Activated CD4-positive, CD25-positive, alpha-beta regulatory T cell (primary cell): ENCODE data around the gene COMTD1.
"Not testable (repeated sequence)": the region's sequence is repeated elsewhere in the genome, so short reads cannot be mapped to it uniquely, and the experiment has no call there.

ENCODE experiments used
- DNase-seq, 4 experiments: peaks; one replicate each; lab custom pipeline; 2025; lab: John Stamatoyannopoulos, UW

Gene COMTD1

DNA sequence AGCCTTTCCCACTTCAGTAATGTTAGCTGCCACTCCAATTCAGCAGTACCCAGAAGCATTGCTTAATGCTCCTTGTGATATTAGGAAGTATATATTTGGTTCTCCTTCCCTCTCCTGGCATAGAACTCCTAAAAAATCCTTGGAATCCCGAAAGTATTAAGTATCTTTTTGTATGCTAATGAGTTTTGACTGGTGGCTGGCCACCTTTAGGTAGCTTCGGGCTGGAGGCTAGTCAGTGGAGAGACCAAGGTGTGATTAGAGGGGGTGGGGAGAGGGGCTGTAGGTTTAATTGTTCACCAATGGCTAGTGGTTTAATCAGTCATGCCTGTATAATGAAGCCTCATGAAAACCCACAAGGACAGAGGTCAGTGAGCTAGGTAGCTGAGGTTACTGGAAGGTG lies 12.2 kb downstream of the COMTD1 start:
- no peak for DNase-seq

DNA sequence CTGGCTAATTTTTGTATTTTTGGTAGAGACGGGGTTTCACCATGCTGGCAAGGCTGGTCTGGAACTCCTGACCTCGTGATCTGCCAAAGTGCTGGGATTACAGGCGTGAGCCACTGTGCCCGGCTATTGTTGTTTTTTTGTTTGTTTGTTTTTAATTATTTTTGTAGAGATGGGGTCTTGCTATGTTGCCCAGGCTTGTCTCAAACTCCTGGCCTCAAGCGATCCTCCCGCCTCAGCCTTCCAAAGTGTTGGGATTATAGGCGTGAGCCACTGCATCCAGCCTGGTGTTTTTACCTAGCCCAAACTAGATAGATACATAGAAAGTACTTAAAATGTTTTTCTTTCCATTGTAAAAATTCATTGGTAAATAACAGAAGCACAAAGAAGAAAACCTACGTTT lies 14.3 kb downstream of the COMTD1 start:
- not testable (repeated sequence) for DNase-seq

DNA sequence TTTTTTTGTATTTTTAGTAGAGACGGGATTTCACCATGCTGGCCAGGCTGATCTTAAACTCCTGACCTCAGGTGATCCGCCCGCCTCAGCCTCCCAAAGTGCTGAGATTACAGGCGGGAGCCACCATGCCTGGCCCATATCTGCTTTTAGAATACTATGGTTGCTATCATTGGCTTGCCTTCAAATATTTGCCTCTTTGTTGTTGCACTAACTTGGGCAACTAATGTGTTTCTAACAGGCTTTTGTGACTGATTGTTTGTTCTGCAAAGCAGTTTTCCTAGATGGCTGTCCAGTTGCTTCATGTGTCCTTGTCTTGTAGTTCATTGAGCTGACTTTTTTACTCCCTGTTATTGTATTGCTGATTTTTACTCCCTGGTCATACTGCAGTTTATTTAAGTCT lies 15.5 kb downstream of the COMTD1 start:
- DNase-seq = no peak

DNA sequence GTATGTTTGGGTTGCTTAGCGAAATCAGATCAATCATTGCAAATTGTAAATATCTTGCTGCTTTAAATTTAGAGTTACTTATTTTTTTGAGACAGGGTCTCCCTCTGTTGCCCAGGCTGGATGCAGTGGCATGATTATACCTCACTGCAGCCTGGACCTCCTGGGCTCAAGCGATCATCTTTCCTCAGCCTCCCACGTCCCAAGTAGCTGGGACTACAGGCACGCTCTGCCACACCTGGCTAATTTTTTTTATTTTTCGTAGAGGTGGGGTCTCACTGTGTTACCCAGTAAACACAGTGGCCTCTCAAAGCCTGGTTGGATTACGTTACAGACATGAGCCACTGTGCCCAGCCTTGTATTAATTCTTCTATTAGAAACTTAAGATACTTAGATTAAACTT lies 23.4 kb downstream of the COMTD1 start:
- DNase-seq = no peak

DNA sequence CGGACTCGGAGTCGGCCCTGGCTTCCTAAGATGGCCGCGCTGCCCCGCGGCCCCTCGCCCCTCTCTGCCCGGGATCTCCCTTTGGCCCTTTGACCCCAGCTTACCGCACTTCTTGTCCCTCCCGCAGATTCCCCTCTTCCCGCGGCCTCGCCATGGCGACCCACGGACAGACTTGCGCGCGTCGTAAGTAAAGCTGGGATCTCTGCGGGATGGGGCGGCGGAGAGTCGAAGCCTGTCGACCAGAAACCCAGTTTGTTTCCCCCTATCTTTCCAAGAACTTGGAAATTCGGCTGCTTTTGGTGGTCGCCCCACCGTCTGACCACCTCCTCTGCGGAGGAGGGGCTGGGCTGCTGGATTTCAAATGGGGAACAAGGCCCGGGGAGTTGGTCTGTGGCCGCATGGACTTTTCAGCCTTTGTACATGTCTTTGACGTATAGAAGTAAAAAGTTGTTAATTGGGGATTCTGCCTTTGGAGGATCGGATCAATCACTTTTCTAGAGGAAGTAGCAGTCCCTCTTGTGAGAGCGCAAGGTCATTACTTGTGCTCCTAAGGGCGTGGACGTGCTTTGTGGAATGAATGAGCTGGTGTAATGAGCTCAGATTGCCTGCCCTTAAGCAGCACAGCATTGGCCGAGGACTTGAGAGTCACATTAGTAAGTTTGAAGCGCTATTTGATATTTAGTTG lies 24.6 kb downstream of the COMTD1 start:
- peak in 1 of 4 experiments; percentile 11 for DNase-seq

GRCh38 chr10:75210282-75211006 lies 25.3 kb downstream of the COMTD1 start, which contains the start of gene VDAC2:
TSS of gene VDAC2 (plus strand) at chr10:75210796. CDS start at chr10:75211159, 363 bp downstream.
- peak; percentile 89 to 94 (median 90) for DNase-seq

DNA sequence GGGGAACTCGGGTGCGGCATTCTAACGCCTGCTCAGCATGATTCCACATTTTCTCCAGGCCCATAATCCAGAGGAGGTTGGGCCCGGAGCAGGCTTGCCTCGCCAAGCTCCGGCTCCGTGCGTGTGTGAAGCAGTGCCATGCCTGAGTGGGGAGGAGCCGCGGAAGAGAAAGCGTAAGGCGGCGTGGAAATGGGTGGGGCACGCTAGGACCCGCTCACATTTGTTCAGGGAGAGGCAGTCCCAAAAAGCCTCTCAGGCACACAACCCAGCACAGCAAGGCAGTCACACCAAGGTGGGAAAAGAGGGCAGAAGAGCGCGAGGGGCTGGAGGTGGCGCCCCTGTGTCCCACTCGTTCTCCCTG lies 25.9 kb downstream of the COMTD1 start:
- peak; percentile 53 to 60 (median 57) for DNase-seq

DNA sequence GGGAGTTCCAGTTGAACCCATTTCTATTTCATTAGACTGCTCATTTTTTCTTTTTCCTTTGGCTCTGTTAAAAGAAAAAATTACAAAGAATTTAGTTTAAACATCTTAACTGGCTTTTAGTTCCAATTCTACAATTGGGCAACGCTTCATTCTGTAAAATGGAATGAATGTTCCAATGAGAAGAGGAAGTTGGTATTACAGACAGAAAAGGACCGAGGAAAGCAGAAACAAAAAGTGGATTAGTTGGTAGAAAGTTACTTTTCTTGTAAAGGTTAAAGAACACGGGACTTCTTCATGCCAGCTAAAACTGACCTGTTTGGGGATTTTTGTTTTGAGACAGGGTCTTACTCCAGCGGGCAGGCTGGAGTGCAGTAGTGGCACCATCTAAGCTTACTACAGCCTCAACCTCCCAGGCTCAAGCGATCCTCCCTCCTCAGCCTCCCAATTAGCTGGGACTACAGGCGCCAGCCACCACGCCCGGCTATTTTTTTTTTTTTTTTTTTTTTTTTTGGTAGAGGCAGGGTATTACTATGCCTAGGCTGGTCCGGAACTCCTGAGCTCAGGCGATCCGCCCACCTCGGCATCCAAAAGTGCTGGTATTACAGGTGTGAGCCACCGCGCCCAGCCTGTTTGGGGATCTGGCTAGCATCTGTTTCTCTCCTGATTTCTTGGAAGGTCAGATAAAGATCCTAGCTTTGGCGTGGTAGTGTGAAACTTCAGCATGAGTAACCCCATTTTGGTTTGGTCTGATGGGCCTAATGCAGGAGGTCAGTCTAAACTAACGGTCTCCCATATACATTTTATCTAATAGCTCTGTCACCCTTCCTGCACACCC lies 26.5 kb downstream of the COMTD1 start:
- DNase-seq = no peak

- no peak for DNase-seq
Observed at GRCh38 chr10:75208181-75208580, 27.6 kb downstream of the COMTD1 start.

DNA sequence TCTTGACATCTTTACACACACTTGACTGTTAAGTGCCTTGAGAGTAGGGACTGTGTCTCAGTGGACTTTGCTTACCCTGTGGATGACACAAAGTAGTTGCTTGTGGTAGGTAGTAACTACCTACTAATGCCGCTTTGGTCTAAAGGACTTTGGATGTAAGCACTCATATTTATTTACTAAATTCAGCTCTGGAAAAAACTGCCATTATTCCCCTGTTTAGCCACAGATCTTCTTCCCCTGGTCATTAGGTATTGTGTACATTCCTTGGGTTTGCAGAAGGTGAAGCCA lies 28.0 kb downstream of the COMTD1 start:
- no peak for DNase-seq

- DNase-seq = no peak
Observed at GRCh38 chr10:75207079-75207856, 28.5 kb downstream of the COMTD1 start.

- not testable (repeated sequence) for DNase-seq
Observed at GRCh38 chr10:75206638-75207037, 29.1 kb downstream of the COMTD1 start.

DNA sequence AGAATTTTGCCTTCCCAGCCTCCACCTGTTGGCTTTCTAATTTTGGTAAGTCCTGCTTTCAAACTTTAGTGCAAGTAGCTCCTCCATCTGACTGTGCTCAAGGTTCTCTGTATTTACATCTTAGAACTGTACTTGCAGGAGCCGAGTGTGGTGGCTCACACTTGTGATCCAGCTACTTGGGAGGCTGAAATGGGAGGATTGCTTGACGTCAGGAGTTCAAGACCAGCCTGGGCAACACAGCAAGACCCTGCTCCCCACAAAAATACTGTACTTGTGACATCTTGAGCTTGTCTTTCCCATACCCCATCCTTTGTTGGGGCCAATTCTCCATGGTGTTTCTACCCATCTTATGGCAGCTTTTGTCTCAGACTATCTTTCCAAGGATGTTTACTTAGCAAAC lies 29.8 kb downstream of the COMTD1 start:
- DNase-seq = no peak

GRCh38 chr10:75203724-75204123 lies 32.0 kb downstream of the COMTD1 start:
- no peak for DNase-seq

GRCh38 chr10:75203046-75203620 lies 32.6 kb downstream of the COMTD1 start:
- not testable (repeated sequence) for DNase-seq

DNA sequence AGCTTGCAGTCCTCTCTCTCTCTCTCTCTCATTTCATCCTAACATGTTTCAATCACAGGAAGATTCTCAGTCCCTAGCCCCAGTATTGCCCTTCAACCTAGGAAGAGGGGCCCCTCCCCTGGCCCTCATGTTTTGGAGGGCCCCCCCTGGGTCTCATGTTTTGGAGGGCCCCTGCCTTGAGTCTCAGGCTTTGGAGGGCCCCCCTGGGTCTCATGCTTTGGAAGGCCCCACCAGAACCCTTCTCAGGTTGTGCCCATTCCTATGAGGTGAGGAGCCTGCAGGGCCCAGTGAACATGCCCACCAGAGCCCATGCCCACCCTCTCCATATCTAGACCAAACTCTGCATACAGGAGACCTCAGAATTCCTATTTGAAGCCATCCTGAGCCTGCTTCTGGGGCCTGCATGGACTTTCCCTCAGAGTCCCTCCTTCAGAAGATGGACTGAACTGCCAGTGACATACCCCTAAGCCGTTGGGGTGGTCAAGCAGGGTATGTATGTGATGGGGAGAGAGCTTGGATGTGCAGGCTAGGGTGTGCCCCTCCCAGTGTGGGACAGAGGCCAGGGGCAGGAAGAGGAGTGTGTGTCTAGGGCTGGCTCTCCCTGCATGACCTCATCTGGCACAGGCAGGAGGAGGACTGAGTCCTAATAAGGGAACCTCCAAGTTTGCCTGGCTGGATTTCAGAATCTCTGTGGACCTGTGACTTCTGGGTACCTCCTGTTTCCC lies 33.3 kb downstream of the COMTD1 start:
- no peak for DNase-seq

DNA sequence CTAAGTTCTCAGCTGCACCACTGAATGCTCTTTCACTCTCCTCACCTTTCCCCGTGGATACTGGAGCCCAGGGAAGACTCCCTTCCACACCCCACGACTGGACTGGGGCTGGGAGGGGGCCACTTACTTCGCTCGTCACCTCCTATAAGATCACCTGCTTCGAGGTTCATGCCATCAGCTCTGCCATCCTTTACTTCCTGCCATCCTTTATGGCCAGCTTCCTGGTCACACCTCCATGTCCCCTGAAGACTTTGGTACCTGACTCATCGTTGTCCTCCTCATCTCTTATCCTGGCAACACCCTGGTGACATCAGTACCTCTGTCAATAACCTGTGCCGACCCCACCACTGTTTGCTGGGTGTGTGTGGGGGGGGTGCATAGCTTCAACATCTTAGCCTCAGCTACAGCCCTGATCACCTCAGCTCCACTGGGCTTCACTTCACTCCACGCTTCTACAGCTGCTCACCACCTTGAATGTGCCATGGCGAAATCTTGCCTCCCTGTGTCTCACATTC lies 33.9 kb downstream of the COMTD1 start:
- DNase-seq = no peak

GRCh38 chr10:75199949-75200348 lies 35.8 kb downstream of the COMTD1 start:
- not testable (repeated sequence) for DNase-seq

- no peak for DNase-seq
Observed at GRCh38 chr10:75197906-75198305, 37.9 kb downstream of the COMTD1 start.

DNA sequence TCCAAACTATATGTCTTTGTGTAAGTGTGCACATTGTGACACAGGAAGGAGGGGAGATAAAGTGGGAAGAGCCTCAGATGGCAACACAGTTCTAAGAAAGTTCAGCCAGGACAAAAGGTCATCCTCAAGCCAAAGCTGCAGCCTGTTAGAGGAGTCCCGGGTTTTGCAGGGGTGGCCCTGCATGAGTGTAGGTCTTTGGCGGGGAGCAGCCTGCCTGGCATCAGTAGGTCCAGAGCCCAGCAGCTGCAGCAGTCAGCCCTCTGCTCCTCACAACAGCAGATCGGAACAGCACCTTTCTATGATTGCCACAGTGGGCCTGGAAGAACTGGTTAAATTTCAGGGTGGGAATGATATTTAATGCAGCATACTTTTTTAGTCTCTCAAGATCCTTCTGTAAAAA lies 38.7 kb downstream of the COMTD1 start:
- no peak for DNase-seq
